GM21576 (cell line): ENCODE data around the gene HMGN3.

ENCODE experiments used
- ATAC-seq: cut with Tn5 transposase; IDR thresholded peaks from one replicate; pipeline ENCODE4 v1.9.1; 2021; ENCODE audit warnings: mild to moderate bottlenecking, moderate library complexity; ENCODE audit not compliant: unreplicated experiment

Gene HMGN3

DNA sequence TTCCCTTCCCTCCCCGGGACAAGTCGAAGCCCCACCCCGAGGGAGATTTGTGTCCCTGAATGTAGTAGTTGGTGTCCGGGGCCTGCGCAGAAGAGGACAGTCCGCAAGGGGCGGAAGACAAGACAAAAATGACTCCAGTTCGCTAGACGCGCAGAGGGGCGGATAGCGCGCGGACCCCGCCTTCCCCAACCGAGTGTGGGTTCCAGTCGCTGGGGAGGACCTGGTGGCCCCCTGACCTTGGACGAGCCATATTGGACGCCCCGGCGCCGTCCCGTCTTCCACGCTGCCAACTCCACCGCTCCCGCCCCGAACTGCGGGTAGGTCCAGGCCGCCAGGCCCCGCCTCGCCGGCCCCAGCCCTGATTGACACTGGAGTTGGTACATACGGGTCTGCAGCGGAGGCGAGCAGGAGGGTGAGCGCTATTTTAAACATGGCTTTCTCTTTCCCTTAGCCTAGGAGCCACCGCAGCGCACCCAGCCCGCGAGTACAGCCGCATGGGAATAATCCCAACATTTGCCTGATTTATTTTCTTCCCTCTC lies 802 bp downstream of the HMGN3 start:
- ATAC-seq = peak; percentile 65

DNA sequence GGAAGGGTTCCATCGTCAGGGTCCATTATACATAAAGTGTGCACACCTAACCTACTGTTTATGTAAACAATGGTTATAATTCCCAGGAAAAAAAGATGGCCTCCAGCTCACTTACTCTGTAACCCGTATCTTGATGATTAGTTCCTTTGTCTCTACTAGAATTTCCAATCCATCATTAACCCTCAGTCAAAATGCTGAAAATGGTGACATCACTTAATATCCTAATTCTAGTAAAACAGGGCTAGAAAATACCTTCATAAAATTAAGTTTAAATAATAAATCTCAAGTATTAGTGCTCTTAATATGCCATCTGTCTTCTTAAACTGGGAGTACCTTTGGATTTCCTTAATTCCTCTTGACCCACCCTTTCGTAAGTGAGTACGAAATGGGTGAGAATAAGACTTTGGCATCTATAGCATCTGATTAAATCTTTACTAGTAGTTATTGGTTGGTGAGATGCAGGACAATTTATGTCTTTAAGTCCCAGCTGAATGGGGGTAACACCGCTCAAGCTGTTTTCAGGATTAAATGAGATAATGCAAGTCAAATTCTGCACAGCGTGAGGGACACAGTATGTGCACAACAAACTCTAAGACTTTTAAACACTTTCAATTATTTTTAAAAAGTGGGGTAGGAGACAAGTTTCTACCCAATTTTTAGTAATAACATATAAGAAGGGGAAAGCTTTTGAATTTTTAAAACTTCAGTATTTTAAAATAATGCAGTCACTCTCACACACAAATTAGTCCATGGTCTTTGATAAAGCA lies 1.6 kb downstream of the HMGN3 start:
- no peak for ATAC-seq

DNA sequence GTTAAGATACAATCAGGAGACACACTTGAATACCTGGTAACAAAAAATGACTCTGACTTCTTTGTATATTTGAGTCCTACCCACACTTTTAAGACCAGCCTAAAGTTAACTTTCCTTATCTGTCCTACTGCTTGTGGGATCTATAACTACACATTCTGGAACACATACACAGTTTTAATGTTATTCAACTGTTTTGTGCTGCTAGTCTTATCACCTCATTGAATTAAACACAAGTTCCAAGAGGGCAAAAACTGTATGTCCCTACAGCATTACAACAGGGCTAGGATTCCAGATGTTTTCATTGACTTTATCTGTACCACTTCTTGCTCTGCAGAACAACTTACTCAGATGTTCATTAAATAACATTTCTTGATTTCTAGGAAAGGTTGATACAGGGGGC lies 2.8 kb downstream of the HMGN3 start:
- no peak for ATAC-seq

DNA sequence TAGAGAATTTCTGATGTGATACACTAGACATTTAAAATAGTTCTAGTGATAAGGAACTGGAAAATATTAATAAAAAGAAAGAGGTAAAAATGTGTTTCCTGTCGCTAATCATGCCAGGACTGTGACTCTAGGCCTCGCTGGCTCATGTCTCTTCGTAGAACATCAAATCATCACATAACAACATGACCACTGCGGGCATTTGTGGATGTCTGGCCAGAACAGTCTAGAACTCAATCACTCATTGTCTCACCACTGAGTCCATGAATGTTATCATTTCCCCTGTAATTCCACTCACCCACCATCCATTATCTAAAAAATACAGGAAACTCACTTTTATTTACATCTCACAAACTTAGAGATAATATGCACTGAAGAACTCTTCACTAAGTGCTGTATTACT lies 3.4 kb downstream of the HMGN3 start:
- ATAC-seq = no peak

DNA sequence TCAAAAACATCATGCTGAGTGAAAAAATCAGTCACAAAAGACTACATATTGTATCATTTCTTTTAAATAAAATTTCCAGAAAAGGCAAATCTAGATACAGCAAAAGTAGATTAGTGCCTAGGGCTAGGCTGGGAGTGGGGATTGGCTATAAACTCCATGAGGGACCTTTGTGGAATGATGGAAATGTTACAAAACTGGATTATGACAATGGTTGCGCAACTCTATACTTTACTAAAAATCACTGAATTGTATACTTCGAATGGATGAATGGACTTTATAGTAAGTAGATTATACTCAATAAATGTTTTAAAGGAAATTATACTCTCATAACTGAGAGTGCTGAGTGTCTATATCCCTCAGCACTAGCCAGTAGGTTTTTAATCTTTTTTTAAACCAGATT lies 4.3 kb downstream of the HMGN3 start:
- no peak for ATAC-seq

DNA sequence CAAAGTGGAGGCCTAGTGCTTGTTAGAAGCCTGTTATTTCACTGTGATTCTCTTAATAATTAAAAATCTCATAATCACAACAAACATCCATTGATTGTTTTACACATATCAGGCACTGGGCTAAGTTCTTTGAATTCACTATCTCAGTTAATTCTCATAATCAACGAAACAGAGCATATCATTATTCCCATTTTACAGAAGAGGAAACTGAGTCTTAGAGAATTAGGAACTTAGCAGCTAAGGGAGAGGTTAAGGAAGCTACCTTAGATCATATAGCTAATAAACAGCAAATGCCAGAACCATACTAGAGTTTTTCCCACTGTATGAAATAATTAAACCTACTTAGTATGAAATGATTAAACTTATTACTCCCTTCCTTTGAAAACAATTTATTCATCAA lies 7.0 kb downstream of the HMGN3 start:
- ATAC-seq = no peak

DNA sequence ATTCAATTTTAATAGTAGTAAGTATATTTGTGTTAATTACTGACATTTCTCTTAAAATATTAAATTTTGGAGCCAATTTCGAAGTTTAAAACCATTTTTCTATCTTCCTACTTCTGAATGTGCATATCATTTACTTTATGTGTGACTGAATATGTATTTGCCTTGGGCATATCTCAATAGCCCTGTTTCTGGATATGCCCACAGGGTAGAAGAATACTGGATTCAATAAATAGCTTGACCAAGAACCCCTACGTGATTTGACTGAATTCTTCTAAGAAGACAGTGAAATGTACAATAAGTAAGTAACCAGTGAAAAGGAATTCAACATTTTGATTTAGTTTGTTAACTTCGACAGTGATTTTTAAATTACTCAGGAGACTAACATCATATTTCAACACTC lies 7.8 kb downstream of the HMGN3 start:
- ATAC-seq = no peak

DNA sequence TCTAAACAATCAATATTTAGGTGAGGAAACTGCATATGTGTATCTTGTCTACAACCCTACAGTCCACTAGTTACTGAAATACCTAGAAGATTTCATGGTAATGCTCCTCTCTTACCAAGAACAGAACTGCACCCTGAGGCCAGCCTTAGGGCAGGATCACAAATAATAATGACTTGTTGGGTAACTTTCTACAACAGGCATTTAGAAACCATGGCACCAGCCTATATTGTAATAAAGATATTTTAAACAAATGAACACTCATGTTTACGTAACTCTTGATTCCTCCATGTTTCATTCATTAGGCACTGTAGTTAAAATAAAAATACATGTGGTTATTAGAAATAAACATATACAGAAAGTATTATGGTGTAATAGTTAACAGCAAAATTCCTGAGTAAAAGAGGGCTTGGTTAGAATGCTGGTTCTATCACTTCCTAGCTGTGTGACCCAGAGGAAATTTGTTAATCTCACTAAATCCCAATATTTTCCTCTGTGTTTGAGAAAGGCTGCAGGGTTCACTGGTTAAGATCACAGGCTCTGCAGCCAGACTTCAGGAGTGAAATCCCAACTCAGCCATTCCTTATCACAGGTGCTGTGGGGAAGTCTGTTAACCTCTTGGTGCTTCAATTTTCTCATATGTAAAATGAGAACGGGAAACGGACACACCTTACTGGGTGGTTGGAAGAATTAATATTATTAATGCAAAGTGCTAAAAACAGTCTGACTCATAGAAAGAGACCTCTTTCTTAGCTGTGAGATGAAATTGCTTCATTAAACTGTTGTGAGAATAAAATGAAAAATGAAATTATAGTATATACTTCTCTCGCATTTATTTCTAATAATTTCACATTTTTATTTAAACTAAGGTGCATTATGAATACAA lies 8.5 kb downstream of the HMGN3 start:
- no peak for ATAC-seq

DNA sequence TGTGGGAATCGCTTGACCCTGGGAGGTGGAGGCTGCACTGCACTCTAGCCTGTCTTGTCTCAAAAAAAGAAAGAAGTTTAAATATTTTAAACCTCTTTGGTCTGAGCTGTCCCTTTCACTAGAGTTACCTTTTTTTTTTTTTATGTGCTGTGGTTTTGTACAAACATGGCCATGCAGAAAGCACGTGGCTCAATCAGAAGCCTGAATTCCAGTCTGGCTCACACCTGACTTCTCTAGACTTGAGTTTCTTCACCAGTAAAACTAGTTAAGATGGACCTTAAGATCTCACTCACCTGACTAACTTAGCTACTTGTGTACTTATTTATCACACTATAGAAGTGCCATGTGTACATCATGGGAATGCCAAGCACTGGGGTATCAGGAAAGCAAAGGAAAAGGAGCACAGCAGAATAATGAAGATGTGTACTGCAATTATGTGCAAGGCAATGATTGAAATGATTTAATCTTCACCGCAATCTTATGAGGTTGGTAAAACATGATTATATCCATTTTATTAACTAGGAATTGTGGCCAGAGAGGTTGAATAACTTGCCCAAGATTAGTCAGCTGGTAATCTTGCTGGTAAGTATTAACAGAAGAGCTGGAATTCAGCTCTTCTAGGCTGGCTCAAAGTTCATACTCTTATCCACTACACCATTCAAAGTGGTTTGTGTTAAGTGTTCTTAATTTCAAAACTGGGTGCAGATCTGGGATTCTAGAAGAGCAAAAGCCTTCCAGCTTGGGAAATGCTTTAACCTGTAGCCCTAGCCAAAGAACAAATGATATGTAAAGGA lies 10.7 kb downstream of the HMGN3 start:
- ATAC-seq = no peak

DNA sequence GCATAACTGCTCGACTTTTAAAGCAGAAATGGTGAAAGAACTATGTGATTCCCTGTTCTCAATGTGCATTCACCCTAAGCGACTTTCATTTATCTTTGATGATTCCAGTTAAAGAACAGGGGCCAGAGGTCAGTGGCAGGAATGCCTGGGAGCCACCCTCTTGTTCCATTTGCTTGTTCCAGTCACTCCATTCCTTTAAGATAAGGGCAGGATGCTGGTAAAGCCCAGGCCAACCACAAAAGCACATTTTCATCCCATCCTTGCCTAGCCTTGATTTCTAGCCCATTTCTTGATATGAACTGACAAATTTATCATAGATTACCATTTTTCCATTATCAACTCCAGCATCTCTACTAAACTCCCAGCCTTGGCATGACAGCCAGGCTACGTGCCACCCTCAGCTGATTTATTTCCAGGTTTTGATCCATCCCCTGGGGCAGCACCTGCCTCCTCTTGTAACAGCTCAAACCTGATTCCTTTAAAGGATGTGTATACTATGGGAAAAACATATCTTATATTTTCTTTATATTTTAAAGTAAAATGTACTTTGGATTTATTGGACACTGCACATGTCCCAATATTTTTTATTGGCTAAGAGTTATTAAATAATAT lies 19.2 kb downstream of the HMGN3 start:
- ATAC-seq = no peak

DNA sequence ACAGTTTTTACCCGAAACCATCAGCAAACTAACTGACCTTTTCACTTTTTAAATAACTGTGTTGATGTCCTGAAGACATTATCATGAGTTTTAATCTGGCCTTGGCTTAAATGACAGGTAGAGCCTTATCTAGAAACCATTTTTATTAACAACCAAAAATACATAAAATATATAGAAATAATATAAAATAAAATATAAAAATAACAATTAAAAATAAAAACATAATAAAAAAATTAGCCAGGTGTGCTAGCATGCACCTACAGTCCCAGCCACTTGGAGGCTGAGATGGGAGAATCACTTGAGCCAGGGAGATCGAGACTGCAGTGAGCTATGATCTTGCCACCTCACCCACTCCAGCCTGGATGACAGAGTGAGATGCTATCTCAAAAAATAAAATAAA lies 21.6 kb downstream of the HMGN3 start:
- ATAC-seq = no peak

DNA sequence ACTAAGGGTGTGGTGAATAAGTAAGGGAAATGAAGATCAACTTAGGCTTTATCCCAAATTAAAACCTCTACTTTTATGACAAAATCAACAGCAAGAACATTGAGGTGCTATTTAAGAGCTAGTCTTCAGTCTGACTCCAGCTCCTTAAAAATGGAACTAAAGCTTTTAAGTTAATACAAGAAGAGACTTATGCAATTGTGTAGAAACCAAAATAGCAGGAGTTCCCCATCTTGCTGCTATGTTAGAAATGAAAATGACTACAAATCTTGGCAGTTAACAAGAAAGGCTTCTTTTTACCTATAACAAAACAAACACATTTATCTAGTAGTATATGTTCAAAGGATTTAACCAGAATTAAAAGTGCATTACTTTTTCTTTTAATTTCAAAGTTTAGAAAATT lies 25.7 kb downstream of the HMGN3 start:
- no peak for ATAC-seq

DNA sequence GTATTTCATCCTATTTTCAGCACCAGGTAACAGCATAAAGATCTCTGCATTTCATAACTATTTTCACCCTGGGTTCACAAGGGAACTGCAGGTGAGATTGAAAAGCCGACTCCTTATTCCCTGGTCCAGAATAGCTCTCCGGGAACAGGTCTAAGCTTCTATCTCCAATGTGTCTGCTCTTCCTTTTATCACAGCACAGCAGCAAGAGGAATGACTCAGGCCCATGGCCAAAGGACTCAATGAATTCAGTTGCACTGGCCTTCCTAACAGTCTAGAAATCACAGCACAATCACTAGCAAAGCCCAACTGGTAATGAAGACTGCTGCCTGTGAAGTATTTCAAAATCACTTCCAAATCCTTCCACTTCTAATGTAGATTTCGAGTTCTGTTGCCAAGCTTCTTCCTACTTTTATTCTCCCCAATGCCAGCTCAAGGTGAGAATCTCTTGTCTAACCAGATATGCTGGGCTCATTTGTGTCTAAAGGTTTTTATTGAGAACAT lies 30.7 kb downstream of the HMGN3 start:
- ATAC-seq = no peak

DNA sequence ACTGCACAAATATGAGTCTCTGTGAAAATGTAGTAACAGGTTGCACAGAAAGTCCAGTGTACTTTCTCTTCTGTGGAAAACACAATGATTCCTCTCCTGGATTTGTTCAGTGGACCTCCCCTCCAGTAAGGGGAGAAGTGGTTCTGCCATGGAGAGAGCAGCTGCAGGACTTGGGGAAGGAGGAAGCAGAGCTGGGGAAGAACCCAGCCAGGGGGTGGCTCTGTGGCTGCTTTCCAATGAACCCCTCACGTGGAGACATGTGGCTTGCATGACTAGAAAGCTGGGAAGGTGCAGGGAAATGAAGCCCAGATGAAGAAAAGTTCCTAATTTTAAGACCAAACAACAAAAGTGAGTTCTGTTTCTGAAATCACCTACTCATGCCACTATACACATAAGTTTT lies 31.9 kb downstream of the HMGN3 start:
- no peak for ATAC-seq

DNA sequence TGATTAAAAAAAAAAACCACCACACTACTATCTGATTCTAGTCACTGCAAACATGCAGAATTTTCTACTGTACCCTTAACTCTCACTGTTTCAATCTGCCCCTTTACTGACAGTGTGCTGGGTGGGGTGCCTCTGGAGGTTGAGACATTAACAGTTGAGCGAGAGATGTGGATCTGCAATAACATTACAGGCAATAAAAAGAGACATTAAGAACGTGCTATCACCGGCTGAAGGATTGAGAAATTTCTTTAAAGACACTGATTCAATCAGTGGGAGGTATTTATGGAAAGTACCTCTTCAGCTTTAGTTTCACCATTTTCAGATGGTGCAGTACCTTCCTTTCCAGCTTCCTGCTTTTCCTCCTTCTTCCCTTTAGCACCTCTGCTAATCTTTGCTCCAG lies 32.5 kb downstream of the HMGN3 start:
- ATAC-seq = no peak

DNA sequence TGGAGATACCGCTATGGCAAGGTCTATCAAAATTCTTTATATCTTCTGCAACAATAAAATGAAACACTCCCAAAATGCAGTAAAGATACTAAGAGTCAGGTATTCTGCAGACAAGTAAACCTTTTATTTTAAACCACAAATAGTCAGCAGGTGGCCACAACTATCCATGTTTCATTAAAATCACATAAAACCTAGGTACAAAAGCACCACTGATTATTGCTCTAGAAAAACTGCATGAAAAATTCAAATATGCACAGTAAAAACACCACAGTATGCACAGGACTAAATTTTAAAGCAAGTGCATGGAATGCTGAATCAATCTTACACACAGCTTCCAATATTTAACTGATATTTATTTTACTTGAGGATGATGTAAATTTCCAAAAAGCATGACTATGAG lies 33.3 kb downstream of the HMGN3 start:
- ATAC-seq = no peak

DNA sequence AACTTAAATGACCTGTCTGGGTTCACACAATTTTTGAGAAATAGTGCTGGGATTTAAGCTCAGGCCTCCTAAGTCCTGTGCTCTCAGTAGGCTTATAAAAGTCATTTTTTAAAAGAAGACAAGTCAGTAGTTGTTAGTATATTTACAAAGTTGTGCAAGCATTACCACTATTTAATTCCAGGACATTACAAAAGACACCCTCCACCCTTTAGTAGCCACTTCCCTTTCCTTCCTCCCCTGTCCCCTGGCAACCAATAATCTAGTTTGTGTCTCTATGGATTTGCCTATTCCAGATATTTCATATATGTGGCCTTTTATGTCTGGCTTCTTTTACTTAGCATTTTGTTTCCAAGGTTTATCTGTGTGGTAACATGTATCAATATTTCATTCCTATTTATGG lies 37.6 kb downstream of the HMGN3 start:
- ATAC-seq = no peak

DNA sequence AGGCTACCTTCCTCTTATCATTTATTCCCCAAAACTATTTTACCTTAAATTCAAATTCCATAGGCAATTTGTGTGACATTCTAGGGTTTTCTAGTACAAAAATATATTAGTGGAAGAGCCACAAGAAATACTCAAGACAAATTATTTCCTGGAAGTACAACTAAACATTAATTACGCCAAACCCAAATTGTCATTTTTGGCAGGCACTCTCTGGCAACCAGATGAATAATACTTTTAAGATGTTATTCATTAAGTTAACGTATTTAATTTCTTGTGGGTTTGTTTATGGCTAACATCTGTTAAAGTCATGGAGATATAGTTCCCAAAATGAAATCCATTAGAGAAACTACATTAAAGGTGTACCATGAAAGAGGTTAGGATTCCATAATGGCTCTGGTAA lies 40.5 kb downstream of the HMGN3 start:
- no peak for ATAC-seq

DNA sequence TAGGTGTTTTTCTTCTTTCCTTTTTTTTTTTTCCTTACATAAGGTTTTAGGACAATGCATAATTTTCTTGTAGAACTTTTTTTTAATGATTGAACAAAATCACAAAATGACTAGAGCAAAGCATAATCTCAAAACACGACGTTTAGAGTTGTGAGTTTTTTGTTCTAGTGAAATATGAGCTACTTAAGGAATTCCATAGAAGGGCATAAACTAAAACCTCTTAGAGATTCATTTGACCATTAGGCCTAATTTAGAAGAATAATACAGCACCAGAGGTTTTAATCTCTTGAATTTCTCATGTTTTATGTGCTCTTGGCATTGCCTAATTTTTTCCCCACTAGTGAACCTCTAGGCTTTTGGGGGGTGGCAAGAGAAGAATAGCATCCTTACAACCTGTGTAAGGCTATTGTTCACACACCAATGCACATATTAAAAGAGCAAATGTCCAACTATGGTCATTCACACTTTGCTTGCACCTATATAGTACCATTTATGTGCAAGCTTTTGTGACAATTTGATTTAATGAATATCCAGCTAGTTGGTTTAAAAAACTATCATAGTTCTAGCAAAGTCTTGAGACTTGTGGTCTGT lies 44.6 kb downstream of the HMGN3 start:
- ATAC-seq = no peak

DNA sequence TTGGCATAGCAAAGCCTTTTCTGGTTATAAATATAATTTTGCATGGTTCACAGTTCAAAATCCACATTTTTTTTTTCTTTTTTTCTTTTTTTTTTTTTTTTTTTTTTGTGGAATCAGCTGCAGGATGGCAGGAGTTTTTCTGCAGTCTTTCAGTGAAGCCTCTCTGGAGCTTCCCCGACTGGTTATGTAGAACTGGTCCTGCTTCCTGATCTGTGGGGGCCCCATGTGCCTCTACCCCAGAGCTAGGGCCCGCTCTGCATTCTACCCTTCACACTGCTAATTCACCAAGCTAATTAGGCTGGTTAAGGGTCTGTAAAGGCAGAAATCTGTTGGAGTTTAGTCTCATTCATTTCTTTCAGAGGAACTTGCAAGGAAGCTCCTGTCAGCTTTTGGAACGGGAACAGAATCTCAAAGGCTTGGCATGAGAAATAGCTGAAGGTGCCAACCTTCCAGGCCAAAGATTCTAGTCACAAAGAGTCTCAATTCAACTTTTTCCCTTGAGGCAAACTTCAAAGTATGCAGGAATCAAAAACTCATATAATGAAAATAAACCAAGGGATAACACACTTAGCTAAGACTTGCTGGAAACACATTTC lies 45.5 kb downstream of the HMGN3 start:
- no peak for ATAC-seq
